Measurements from ENCODE around the gene KLRK1.
"Not testable (repeated sequence)": the region's sequence is repeated elsewhere in the genome, so short reads cannot be mapped to it uniquely, and the experiment has no call there.

The KLRK1 gene

GRCh38 chr12:10389904-10390303, at the start of gene KLRK1:
KLRK1 (minus strand) TSS chr12:10390041; CDS start chr12:10388810, 1,231 bp downstream.
- no peak for DNase-seq (ENCODE audit: low read depth in 2 of 2)

GRCh38 chr12:10437601-10438000, 47.8 kb upstream of the KLRK1 start:
- not testable (repeated sequence) for DNase-seq (ENCODE audit: low read depth in 2 of 2)

- DNase-seq (ENCODE audit: low read depth in 2 of 2) = not testable (repeated sequence)
Observed at GRCh38 chr12:10435816-10436215, 46.0 kb upstream of the KLRK1 start, which contains the start of gene KLRC2. KLRC2 (minus strand) TSS chr12:10436010; CDS start chr12:10435986, 24 bp downstream.

GRCh38 chr12:10430623-10431022, 40.8 kb upstream of the KLRK1 start:
- not testable (repeated sequence) for DNase-seq (ENCODE audit: low read depth in 2 of 2)

GRCh38 chr12:10425938-10426337, 36.1 kb upstream of the KLRK1 start:
- DNase-seq (ENCODE audit: low read depth in 2 of 2) = not testable (repeated sequence)

GRCh38 chr12:10424260-10424899, 34.5 kb upstream of the KLRK1 start:
- DNase-seq (ENCODE audit: low read depth in 2 of 2) = not testable (repeated sequence)

GRCh38 chr12:10422159-10422558, 32.3 kb upstream of the KLRK1 start:
- not testable (repeated sequence) for DNase-seq (ENCODE audit: low read depth in 2 of 2)

- DNase-seq (ENCODE audit: low read depth in 2 of 2) = not testable (repeated sequence)
Observed at GRCh38 chr12:10420334-10420733, 30.5 kb upstream of the KLRK1 start, which contains the start of gene KLRC3. KLRC3 (minus strand) TSS chr12:10420595; CDS start chr12:10420550, 45 bp downstream.

- no peak for DNase-seq (ENCODE audit: low read depth in 2 of 2)
Observed at GRCh38 chr12:10409392-10409791, 19.6 kb upstream of the KLRK1 start, which contains the start of gene KLRC4. KLRC4 (minus strand) TSS chr12:10409757; CDS start chr12:10409575, 182 bp downstream.

GRCh38 chr12:10408842-10409241, 19.0 kb upstream of the KLRK1 start:
- DNase-seq (ENCODE audit: low read depth in 2 of 2) = no peak

GRCh38 chr12:10406725-10407124, 16.9 kb upstream of the KLRK1 start:
- no peak for DNase-seq (ENCODE audit: low read depth in 2 of 2)

GRCh38 chr12:10405294-10405693, 15.5 kb upstream of the KLRK1 start:
- DNase-seq (ENCODE audit: low read depth in 2 of 2) = no peak

- DNase-seq (ENCODE audit: low read depth in 2 of 2) = no peak
Observed at GRCh38 chr12:10404798-10405197, 15.0 kb upstream of the KLRK1 start.

GRCh38 chr12:10400829-10401228, 11.0 kb upstream of the KLRK1 start:
- no peak for DNase-seq (ENCODE audit: low read depth in 2 of 2)

GRCh38 chr12:10398168-10398567, 8.3 kb upstream of the KLRK1 start:
- DNase-seq (ENCODE audit: low read depth in 2 of 2) = no peak

- DNase-seq (ENCODE audit: low read depth in 2 of 2) = no peak
Observed at GRCh38 chr12:10397296-10397695, 7.5 kb upstream of the KLRK1 start.

- not testable (repeated sequence) for DNase-seq (ENCODE audit: low read depth in 2 of 2)
Observed at GRCh38 chr12:10396176-10396575, 6.3 kb upstream of the KLRK1 start.

GRCh38 chr12:10395390-10395998, 5.7 kb upstream of the KLRK1 start:
- no peak for DNase-seq (ENCODE audit: low read depth in 2 of 2)

- DNase-seq (ENCODE audit: low read depth in 2 of 2) = not testable (repeated sequence)
Observed at GRCh38 chr12:10394531-10395152, 4.8 kb upstream of the KLRK1 start.

GRCh38 chr12:10393291-10393690, 3.5 kb upstream of the KLRK1 start:
- no peak for DNase-seq (ENCODE audit: low read depth in 2 of 2)

- no peak for DNase-seq (ENCODE audit: low read depth in 2 of 2)
Observed at GRCh38 chr12:10392394-10392930, 2.6 kb upstream of the KLRK1 start.

GRCh38 chr12:10390991-10391390, 1.1 kb upstream of the KLRK1 start:
- not testable (repeated sequence) for DNase-seq (ENCODE audit: low read depth in 2 of 2)

Measured in stimulated activated CD4-positive, alpha-beta T cell treated with anti-CD3 and anti-CD28 coated beads, Interleukin-1b, Interleukin-23, amount 100 ng/mL, for 4 hours (primary cell).